HT-29 (cell line): ENCODE data around the gene ZNF558. TPM values are rescaled to one million over a fixed set of nuclear protein-coding genes. Genes with fewer than 3 reads are reported as not detected.
"Not testable (repeated sequence)": the region's sequence is repeated elsewhere in the genome, so short reads cannot be mapped to it uniquely, and the experiment has no call there.

ENCODE experiments used
- DNase-seq: peaks from one replicate; pipeline ENCODE4 v3.0.0-alpha.2; 2015; ENCODE audit warnings: low spot score
- small RNA-seq: library from RNA; depleted of rRNA; stranded (forward); fragments of <200 nt; gene quantifications from one replicate; pipeline ENCODE3, GENCODE V24; 2014
- total RNA-seq: library from RNA; depleted of rRNA; stranded (reverse); fragments of >200 nt; shearing (Covaris generic); gene quantifications from 2 replicates; pipeline ENCODE4 v1.2.3, GENCODE V29; 2014; rRNA removed

Gene ZNF558
- total RNA-seq, 1 experiment from 2014 or later, result 14.8 TPM

GRCh38 chr19:8806661-8807060 lies 25.4 kb downstream of the ZNF558 start:
- DNase-seq, result no peak

- DNase-seq, result no peak
Measured at GRCh38 chr19:8794823-8795222, 37.3 kb downstream of the ZNF558 start.

GRCh38 chr19:8773587-8773986 lies 58.5 kb downstream of the ZNF558 start:
- not testable (repeated sequence) for DNase-seq

- not testable (repeated sequence) for DNase-seq
Measured at GRCh38 chr19:8769265-8769664, 62.8 kb downstream of the ZNF558 start.

GRCh38 chr19:8767257-8767656 lies 64.8 kb downstream of the ZNF558 start:
- not testable (repeated sequence) for DNase-seq

Small RNAs within 50 kb of the gene (small RNA-seq; reads per million reads assigned to genes)
- not detected for gene AC012616.1

Other genes with a start within 250 kb of the ZNF558 start
- not detected in 2 replicates for gene ADAMTS10, start 221.6 kb downstream of the ZNF558 start, total RNA-seq
- not detected in 2 replicates for gene NFILZ, start 201.7 kb downstream of the ZNF558 start, total RNA-seq
- not detected in 2 replicates for gene ACTL9, start 133.5 kb downstream of the ZNF558 start, total RNA-seq
- gene OR2Z1, start 110.7 kb downstream of the ZNF558 start, total RNA-seq, result not detected in 2 replicates
- not detected in 2 replicates for gene MBD3L1, start 73 bp upstream of the ZNF558 start, total RNA-seq
- 0.03 TPM in 2 replicates for gene MUC16, start 178.1 kb upstream of the ZNF558 start, total RNA-seq